GM21360 (cell line): ENCODE results near the gene ASB8.

Experiments used
- ATAC-seq: cut with Tn5 transposase; IDR thresholded peaks from one replicate; pipeline ENCODE4 v1.9.1; 2021; ENCODE audit warnings: mild to moderate bottlenecking, moderate library complexity; ENCODE audit not compliant: unreplicated experiment

ASB8 gene, protein sequence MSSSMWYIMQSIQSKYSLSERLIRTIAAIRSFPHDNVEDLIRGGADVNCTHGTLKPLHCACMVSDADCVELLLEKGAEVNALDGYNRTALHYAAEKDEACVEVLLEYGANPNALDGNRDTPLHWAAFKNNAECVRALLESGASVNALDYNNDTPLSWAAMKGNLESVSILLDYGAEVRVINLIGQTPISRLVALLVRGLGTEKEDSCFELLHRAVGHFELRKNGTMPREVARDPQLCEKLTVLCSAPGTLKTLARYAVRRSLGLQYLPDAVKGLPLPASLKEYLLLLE

DNA sequence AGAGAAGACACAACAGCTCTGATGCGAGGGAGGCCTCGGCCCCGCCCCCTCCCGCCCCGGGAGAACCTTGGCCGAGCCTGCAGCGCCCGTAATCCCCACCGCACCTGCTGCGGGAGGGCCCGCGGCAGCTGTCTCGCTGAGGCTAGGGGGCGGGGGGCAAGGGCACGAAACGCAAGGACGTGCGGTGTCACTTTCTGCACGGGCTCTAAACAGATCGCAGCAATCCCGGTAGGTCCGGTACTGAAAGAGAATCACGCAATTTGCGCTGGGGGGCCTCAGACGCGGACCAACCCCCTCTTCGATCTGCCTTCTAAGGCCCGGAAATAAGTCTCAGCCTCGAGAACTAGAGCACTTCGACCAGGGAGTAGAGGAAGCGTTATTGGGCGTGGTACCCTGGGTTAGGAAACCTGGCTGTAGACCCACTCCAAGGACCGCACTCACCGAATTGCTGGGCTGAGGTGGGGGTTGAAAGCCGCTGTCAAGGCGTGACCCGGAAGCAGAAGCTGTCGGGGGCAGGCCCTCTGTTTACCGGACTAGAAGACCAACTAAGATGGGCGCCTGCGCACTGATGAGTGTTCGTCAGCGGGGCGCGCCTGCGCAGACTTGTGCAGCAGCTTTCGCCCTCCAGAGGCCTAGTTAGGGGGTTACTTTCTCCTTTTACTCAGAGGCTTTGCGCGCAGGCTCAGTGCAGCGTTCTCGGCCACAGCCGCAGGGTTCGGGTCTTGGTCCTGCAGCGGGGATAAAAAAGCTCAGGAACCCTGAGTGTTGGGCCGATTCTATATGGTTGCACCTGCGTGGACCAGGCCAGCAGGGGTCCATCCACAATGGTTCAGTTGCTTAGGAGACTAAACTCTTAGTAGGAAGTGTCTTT is at the start of gene ASB8:
Gene ASB8, minus strand, starts transcription at position 498 of the 871 bp plus-strand sequence. CDS start 4,019 bp downstream, outside the sequence.
- ATAC-seq = peak; percentile 88

DNA sequence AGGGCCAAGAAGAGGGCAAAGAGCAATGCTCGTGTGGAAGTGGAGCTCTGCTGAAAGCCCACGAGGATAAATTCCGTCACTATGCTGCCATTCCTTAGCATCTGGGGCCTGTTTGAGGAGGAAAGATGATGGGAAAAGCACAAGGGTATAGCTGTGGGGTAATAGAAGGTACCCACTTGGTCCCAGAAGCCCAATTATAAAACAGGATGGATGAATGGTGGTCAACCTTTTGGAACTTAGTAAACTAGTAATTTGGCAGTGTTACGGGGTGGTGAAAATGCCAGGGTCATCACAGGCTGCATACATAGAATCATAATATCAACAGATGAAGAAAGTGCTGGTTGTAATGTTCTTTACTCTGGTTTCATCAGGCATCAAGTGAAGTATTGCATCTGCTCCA is 45.9 kb upstream of the ASB8 start, which contains the start of gene OR10AD1:
Gene OR10AD1, minus strand, starts transcription at position 101 of the 400 bp plus-strand sequence. Its CDS starts 0 bp downstream, at position 101.
- no peak for ATAC-seq

DNA sequence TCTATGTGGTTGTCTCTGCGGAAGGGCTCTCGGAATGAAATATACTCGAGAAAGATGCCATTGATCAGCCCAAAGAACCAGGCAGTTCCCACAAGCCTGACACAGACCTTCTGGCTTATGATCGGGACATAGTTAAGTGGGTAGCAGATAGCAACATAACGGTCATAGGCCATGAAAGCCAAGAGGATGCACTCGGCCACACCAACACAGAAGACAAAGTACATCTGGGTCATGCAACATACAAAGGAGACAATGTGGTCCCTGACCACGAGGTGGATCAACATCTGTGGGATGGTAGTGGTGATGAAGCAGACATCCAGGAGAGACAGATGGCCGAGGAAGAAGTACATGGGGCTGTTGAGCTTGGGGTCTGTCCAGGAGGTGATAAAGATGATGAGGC is 45.5 kb upstream of the ASB8 start:
- no peak for ATAC-seq

DNA sequence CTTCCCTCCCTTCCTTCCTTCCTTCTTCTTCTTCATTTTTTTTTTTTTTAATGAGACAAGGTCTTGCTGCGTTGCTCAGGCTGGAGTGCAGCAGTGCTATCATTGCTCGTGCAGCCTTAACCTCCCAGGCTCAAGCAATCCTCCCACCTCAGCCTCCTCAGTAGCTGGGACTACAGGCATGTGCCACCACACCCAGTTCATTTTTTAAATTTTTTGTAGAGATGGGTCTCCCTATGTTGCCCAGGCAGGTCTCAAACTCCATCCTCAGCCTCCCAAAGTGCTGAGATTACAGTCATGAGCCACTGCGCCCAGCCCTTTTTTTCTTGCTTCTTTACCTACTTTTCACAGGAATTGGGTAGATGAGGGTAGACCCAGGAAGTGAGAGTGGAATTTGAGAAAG is 44.2 kb upstream of the ASB8 start:
- no peak for ATAC-seq

DNA sequence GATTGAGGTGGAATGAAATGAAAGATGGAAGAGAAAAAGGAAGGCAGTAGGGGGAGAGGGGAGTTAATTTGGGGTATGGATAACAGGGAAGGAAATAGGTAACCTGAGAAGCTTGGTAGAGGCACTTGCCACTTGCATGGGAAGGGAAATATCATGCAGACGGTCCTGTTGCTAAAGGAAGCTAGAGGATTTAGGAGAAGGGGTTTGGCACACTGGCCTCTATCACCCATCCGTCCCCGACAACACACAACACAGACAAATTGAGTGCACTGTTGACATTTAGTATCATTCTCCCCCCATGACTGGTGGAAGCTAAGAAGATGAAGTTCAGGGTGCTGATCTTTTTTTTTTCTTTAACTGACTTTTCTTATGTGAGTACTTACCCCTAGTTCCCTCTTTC is 43.8 kb upstream of the ASB8 start:
- no peak for ATAC-seq

DNA sequence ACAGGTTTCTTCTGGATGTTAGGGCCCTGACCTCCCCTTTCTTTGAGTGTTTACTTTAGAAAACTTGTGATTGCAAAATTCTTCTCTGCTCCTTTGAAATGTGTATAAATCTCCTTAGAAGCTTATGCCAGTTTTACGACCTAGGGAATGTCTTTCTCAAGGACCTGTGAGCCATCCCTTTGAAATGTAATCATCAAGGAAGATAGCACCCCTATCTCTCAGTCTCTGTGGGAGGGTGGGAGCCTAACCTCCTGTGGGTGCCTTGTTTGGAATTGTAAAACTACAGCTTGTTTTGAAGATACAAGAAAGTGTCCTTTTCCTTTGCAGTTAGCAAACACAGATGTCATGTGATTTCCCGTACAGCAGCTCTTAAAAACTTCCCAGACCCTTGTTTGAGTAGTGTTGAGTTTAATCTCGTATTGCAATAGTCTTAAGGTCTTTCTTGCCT is 42.5 kb upstream of the ASB8 start:
- ATAC-seq = no peak

DNA sequence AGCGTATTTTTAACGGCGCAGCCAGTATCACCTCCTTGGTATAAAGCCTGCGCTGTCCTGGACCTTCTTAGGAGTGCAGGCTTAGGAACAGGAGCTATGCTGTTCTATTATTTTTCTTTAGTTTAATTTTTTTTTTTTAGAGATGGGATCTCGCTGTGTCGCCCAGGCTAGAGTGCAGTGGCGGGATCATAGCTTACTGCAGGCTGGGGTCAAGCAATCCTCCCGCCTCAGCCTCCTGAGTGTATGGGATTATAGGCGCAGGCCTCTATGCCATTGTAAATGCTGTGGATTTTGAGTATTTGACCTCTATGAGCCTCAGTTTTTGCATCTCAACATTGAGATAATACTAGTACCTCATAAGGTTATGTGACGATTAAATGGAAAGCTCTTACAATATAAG is 41.7 kb upstream of the ASB8 start:
- no peak for ATAC-seq

DNA sequence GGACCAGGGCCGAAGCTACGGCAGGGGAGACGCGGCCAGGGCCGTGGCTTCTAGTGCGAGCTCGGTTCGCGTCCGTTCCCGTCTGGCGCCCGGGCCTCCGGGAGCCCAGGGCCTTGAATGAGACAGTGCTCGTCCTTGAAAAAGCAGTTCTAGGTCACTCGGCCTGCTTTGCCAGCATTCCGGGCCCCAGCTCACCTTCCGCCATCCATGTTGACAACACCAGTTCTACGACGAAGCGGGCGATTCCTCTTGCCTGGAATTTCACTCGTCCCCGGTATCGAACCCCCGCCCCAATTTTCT is 41.3 kb upstream of the ASB8 start:
- no peak for ATAC-seq

DNA sequence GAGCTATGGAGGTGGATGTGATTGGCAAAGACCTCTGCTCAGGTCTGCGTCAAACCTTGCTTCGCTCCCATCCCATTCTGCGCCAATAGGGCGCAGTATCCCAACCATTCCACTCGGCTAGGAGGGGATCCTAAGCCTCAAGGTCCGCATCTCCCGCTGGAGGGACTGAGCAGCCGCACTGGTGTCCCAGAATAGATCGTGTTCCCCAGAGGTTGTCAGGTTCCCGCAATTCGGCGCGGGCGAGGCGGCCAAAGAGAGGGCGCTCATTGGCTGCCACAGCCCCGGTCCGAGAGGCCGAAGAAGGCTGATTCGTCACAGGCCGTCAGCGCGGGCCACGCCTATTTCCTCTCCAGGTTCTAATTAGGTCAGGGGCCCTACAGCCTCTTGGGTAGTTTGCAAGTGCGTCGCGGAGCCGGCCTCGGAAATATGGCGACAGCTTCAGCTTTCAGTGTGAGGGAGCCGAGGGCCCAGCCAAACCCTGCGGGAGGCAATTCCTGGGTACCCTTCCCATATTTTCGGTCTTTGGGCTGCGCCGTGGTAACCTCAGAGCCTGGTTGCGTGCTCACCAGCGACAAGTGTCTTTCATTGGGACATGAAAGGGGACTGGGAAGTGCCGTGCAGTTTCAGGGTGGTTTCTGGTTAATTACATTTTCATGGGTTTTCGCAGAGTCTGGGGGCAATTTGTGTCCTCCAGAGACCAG is 40.8 kb upstream of the ASB8 start:
- peak; percentile 99 for ATAC-seq

DNA sequence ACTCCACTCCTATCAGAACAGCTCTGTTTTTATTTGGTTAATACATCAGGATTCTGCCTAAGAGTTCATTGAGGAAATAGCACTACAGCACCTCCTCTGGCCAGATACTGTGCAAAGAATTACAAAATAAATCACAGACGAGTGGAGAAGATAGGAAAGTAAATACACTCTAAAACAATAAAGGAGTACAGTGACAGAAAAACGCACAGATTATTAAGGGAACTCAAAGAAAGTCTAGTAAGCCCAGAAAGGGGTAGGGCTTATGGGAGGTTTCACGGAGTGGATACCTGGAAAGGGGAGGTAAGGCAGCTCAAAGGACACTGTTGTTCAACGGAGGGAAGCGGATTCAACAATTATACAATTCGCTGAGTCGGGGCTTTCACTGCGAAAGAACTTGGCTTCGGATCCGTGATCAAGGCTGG is 40.2 kb upstream of the ASB8 start:
- ATAC-seq = peak; percentile 14

DNA sequence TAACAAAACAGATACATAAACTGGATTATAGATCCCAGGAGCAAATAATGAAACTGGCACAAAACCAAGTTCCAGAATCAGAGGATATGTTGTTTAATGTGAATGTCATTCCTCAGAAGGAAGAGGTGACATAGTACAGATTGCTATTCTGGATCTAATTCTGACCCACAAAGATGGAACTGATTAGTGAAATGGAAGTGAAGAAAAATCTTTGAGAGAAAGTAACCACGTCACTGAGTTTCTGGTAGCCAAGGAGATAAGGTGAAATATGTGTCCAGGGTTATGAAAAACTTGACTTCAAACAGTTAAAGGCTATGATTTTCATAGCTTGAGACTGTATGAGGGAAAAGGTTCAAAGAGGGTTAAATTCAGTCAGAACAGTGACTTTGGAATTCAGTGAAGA is 37.5 kb upstream of the ASB8 start:
- ATAC-seq = no peak

DNA sequence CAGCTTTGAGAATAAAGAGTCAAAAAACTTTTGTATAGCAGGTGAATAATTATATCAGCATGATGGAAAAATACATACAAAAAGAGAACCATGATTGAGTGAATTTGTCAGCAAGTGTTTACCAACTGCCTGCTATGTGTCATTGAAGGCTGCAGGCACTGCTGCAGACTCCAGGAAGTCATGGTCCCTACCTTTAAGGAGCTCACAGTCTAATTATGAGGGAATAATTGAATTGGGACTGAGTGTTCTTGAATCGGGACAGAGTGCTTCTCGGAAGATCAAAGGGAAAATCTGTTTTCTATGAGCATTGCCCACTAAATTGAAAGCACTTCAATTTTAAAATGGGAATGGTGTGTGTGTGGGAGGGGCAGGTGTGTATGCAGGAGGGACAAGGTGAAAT is 36.3 kb upstream of the ASB8 start:
- ATAC-seq = no peak

DNA sequence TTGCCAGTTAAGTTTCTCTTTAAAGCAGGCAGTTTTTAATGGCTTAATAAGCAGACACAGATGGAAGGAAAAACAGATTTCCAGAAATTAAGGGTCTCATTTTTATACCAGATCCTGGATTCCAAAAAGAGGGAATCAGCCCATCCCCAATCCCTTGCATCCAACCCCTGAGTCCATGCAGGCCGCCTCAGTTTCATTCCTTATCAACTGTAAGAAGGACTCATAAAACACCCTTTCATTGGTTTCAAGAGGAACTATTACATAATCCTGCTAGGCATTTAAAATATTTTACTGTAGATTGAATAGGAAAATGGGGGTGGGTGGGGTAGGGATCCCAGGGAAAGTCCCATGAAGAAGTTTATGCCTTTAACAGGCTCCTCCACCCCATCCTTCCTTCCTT is 35.5 kb upstream of the ASB8 start:
- no peak for ATAC-seq

DNA sequence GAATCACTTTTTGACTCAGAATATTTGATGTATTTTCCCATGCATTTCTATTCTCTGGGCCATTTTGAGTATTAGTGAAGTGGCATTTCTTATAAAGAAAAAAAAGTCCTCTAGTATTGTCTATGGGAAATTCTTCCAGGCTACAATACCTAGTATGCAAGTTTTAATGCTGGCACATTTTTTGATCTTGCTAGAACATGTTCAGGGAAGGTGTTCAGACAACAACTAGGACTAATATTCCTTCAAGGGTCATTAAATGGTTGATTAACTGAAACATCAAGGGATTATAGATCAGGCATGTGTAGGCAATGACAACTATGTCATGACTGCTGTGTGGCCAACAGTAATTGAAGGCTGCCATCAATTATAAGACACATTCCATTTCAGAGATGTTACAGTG is 33.8 kb upstream of the ASB8 start:
- no peak for ATAC-seq

DNA sequence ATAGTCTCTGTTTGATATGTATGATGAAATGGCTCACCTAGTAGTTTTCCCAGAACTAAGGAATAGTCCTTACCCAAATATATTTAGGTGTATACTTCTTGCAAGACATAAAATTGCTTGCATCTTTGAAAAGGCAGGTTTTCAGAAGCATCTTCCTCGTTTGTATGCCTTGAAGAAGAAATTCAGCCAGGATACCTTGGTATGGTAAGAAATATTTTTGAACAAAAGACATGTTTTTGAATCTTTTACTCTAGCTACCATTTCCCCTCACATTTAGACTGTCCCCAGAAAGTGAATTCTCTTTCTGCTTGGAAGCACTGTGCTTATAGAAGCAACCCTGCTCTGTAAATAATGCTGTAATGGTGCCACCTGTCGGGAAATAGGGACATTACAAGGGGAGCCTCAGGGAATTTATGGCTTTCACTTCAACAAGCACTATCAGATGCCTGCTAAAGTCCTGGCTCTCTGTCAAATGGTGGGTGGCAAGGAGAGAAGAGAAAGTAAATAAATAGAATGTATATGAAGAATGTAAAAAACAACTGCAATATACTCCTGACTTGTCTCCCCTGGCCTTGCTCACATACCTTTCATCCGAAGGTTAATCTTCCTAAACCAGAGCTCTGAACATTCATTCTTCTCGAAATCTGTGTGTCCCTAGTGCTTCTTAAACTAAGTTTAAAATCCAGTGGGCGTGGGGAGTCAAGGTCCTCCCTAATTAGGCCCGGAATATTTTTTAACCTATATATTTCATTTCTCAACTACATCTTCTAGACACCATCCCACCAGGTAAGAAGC is 32.2 kb upstream of the ASB8 start:
- ATAC-seq = no peak

DNA sequence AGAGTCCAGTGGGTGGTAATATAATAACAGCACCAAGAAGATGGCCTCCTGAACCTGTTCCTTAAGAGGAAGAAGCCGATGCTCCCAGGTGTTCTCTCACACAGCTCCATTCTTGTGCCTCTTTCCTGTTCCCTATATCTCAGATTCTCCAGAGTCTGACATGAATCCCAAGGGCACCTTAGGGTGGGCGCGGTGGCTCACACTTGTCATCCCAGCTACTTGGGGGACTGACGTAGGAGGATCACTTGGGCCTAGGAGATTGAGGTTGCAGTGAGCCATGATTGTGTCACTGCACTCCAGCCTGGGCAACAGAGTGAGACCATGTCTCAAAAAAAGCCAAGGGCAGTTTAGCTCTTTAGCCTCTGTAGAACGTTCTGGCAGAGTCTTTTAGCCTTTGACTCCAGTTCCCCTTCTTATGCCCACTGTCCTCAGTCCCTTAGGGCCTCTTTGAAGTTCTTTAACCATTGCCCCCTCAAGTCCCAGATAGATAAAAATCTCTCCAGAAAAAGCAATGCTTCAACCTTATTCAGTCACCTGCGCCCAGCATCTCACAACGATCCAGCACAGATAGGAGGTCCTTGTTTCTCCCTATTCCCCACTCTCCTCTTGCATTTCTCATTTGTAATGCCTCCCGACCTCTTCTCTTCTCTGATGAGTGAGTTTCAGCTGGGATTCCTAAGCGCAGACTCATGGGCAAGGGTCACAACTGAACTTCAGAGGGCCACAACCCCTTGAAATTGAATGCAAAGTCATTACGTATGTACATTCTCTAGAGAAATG is 30.8 kb upstream of the ASB8 start:
- ATAC-seq = no peak

DNA sequence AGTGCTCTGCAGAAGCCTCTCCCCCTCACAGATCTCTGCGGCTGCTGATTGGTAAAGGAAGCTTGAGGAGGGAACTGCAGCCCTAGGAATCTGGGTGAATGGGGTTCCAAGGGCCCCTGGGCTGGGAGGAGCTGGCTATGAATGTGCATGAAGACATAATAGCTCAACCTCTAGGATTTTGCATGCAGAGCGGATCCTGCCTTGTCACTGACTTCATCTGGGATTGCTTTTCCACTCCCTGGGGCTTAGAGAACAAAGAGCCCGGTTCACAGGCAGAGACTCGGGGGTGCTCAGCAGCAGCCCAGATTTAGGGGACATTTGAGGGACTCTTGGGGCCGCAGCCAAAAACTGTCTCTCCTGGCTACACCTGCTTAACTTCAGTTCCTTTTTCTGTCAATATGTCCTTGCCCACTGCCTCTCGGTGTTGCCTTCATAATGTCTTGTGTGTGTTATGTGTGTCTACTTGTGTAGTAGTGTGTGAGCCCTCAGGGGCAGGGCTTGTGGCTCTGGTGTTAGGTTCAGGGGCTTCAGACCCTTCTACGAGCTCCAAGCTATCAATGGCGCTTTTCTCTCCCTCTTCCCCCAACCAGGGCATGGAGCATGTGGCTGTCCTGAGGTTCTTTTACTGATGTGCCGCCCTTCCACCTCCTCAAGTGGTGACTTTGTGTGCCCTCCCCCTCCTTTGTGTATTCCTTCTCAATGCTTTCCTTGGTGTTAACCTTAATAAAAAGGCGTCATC is 28.0 kb upstream of the ASB8 start:
- no peak for ATAC-seq

DNA sequence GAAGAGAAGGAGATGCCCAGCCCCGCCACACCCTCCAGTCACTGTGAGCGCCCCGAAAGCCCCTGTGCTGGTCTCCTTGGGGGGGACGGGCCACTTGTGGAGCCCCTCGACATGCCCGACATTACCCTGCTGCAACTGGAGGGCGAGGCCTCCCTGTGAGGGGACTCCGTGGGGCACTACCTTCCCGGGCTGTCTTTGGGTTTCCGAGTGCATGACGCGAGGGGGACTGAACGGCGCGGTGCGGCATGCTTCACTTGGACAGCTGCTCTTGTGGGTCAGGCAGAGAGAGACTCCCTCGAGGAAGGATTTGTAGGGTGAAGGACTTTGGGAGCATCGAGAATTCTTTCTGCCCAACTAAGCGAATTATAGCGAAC is 27.2 kb upstream of the ASB8 start:
- ATAC-seq = no peak

DNA sequence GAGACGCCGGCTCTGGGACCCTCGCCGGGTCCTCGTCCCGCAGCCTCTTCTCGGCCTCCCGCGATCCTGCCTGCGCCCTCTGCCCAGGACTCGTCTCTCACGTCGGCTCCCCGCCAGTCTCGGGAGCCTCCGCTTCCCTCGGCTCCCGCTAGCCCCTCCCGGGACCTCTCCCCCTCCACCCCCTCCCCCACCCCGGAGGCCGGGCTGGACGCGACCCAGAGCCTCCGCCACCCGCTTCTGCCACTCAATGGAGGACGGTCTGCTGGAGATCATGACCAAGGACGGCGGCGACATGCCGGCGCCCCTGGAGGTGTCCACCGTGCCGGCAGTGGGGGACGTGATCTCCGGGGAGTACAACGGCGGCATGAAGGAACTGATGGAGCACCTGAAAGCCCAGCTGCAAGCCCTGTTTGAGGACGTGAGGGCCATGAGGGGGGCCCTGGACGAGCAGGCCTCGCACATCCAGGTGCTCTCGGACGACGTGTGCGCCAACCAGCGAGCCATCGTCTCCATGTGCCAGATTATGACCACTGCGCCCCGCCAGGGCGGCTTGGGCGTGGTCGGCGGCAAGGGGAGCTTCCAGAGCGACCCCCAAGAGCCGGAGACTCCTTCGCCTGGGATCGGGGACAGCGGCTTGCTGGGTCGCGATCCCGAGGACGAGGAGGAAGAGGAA is 26.7 kb upstream of the ASB8 start:
- no peak for ATAC-seq
